ENCODE results near the gene GCSH.

The GCSH gene

GRCh38 chr16:81095953-81096714 is at the start of gene GCSH:
Gene GCSH, minus strand, starts transcription at chr16:81096395. Its CDS starts 117 bp downstream, at chr16:81096278.
- H3K36me3 ChIP-seq (ENCODE audit: control insufficient read depth, insufficient read depth, low read length): peaks cover 10% of the 10 kb centered on the region; the same call in 1 of the 2 replicates
- no peaks in the 10 kb centered on the region for H3K27me3 ChIP-seq (ENCODE audit: control insufficient read depth, insufficient read depth, low read length)
- H3K9ac ChIP-seq (ENCODE audit: low read depth, low read length): peak within 1 kb of the TSS; percentile 87
- H3K4me3 ChIP-seq (ENCODE audit: low read depth, low read length): peak within 1 kb of the TSS; percentile 95
- H3K4me1 ChIP-seq (ENCODE audit: control insufficient read depth, insufficient read depth, low read length): no peaks in the 10 kb centered on the region
- peak within 1 kb of the TSS; percentile 84 for H3K27ac ChIP-seq (ENCODE audit: low read depth, low read length)
- H3K9me3 ChIP-seq (ENCODE audit: control insufficient read depth, insufficient read depth, low read length): no peaks in the 10 kb centered on the region

GRCh38 chr16:81143921-81144471 is 47.8 kb upstream of the GCSH start:
- H3K9ac ChIP-seq (ENCODE audit: low read depth, low read length): no peak overlapping the region
- H3K4me1 ChIP-seq (ENCODE audit: control insufficient read depth, insufficient read depth, low read length): 0 out of 2 replicates have a peak, but pooled peaks cover 4% of the 10 kb centered on the region
- H3K27ac ChIP-seq (ENCODE audit: low read depth, low read length): no peak overlapping the region
- no peaks in the 10 kb centered on the region for H3K9me3 ChIP-seq (ENCODE audit: control insufficient read depth, insufficient read depth, low read length)
- no peak overlapping the region for H3K4me3 ChIP-seq (ENCODE audit: low read depth, low read length)
- H3K36me3 ChIP-seq (ENCODE audit: control insufficient read depth, insufficient read depth, low read length): no peaks in the 10 kb centered on the region
- no peaks in the 10 kb centered on the region for H3K27me3 ChIP-seq (ENCODE audit: control insufficient read depth, insufficient read depth, low read length)

GRCh38 chr16:81142864-81143263 is 46.7 kb upstream of the GCSH start:
- Histone ChIP-seq H3K4me3 (ENCODE audit: low read depth, low read length) (no peak overlapping the region), H3K4me1 (ENCODE audit: control insufficient read depth, insufficient read depth, low read length) (0 out of 2 replicates have a peak, but pooled peaks cover 4% of the 10 kb centered on the region), H3K9ac (ENCODE audit: low read depth, low read length) (no peak overlapping the region), H3K9me3 (ENCODE audit: control insufficient read depth, insufficient read depth, low read length) (no peaks in the 10 kb centered on the region), H3K36me3 (ENCODE audit: control insufficient read depth, insufficient read depth, low read length) (no peaks in the 10 kb centered on the region), H3K27me3 (ENCODE audit: control insufficient read depth, insufficient read depth, low read length) (no peaks in the 10 kb centered on the region), H3K27ac (ENCODE audit: low read depth, low read length) (no peak overlapping the region)

GRCh38 chr16:81140930-81141780 is 45.0 kb upstream of the GCSH start:
- Histone ChIP-seq H3K4me1 (ENCODE audit: control insufficient read depth, insufficient read depth, low read length) (0 out of 2 replicates have a peak, but pooled peaks cover 4% of the 10 kb centered on the region), H3K27me3 (ENCODE audit: control insufficient read depth, insufficient read depth, low read length) (no peaks in the 10 kb centered on the region), H3K9ac (ENCODE audit: low read depth, low read length) (peak overlapping the region; percentile 49; the same call in 1 of the 2 replicates), H3K27ac (ENCODE audit: low read depth, low read length) (peak overlapping the region; percentile 36), H3K9me3 (ENCODE audit: control insufficient read depth, insufficient read depth, low read length) (no peaks in the 10 kb centered on the region), H3K4me3 (ENCODE audit: low read depth, low read length) (no peak overlapping the region), H3K36me3 (ENCODE audit: control insufficient read depth, insufficient read depth, low read length) (no peaks in the 10 kb centered on the region)

DNA sequence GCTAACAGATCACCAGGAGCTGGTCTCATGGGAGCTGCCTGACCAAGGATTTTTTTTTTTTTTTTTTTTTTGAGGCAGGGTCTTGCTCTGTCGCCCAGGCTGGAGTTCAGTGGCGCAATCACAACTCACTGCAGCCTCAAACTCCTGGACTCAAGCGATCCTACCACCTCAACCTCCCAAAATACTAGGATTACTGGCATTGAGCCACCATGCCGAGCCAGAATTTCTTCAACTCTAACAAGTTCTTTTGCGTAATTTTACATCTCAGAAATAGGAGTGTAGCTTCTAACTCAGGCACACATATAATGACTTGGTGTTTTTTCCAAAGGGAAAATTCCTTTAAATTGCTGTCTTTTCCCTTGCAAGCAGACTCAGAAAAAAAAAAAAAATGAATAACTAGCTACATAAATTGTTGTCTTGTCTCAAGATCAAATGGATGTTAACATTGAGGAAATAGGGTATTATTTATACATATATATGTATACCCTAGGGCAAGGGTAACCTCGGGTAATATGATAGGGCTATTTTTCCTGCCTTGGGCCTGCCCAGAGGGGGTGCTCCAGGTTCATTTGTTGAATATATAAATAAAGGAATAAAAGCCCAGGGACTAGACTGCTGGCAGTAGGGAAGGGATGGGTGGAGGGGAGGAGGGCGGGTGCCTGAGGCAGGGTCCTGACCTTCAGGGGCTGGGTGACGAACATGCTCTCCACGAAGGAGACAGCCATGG is 42.8 kb upstream of the GCSH start:
- Histone ChIP-seq H3K9ac (ENCODE audit: low read depth, low read length) (no peak overlapping the region), H3K27ac (ENCODE audit: low read depth, low read length) (no peak overlapping the region), H3K27me3 (ENCODE audit: control insufficient read depth, insufficient read depth, low read length) (no peaks in the 10 kb centered on the region), H3K36me3 (ENCODE audit: control insufficient read depth, insufficient read depth, low read length) (no peaks in the 10 kb centered on the region), H3K4me1 (ENCODE audit: control insufficient read depth, insufficient read depth, low read length) (0 out of 2 replicates have a peak, but pooled peaks cover 4% of the 10 kb centered on the region), H3K9me3 (ENCODE audit: control insufficient read depth, insufficient read depth, low read length) (no peaks in the 10 kb centered on the region), H3K4me3 (ENCODE audit: low read depth, low read length) (no peak overlapping the region)

- H3K27me3 ChIP-seq (ENCODE audit: control insufficient read depth, insufficient read depth, low read length): no peaks in the 10 kb centered on the region
- no peaks in the 10 kb centered on the region for H3K36me3 ChIP-seq (ENCODE audit: control insufficient read depth, insufficient read depth, low read length)
- H3K9ac ChIP-seq (ENCODE audit: low read depth, low read length): no peak overlapping the region
Observed at GRCh38 chr16:81137754-81138153, 41.6 kb upstream of the GCSH start.

DNA sequence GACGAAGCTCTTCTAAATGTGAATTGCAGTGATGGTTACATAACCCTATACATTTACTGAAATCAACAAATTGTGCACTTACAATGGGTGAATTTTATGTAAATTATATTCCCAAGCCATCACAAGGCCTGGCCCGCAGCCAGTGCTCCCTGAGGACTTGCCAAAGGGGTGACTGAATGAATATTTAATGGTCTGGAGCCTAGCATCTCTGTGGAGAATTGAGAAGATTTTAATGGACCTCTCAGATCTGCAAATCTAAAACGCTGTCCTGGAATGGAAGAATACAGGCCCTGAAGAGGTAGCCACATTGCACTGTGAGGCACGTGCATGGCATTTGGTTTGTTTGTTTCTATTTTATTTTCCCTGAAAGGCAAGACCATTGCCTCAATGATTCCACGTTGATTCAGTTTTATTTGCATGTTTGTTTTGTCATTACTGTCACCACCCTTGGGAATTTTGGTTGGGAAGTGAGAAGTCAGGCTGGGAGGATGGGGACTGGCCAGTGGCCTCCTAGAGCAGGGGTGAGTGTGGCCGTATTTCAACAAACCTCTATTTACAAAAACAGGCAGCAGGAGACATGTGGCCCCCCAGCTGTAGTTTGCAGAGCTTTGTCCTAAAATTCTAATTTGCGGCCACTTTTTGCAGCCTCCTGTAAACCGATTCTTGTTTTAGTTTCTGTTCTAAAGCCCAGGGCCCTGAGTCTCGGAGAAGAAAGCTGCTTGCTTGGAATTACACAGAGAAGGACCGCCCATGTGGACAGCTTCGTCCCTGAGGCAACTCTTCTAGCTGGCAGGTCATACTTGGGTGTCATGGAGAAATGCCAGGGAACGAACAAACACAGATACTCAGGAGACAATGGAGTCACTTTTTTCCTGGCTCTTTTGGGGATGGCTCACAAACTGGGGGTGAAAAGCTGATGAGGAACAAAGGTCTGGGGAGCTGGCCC is 40.5 kb upstream of the GCSH start:
- no peaks in the 10 kb centered on the region for H3K36me3 ChIP-seq (ENCODE audit: control insufficient read depth, insufficient read depth, low read length)
- H3K9me3 ChIP-seq (ENCODE audit: control insufficient read depth, insufficient read depth, low read length): no peaks in the 10 kb centered on the region
- no peak overlapping the region for H3K27ac ChIP-seq (ENCODE audit: low read depth, low read length)
- H3K27me3 ChIP-seq (ENCODE audit: control insufficient read depth, insufficient read depth, low read length): no peaks in the 10 kb centered on the region
- no peak overlapping the region for H3K4me3 ChIP-seq (ENCODE audit: low read depth, low read length)
- H3K4me1 ChIP-seq (ENCODE audit: control insufficient read depth, insufficient read depth, low read length): no peaks in the 10 kb centered on the region
- no peak overlapping the region for H3K9ac ChIP-seq (ENCODE audit: low read depth, low read length)

More at GRCh38 chr16:81137754-81138153, 41.6 kb upstream of the GCSH start:
- H3K4me1 ChIP-seq (ENCODE audit: control insufficient read depth, insufficient read depth, low read length): no peaks in the 10 kb centered on the region
- H3K4me3 ChIP-seq (ENCODE audit: low read depth, low read length): no peak overlapping the region
- no peaks in the 10 kb centered on the region for H3K9me3 ChIP-seq (ENCODE audit: control insufficient read depth, insufficient read depth, low read length)
- H3K27ac ChIP-seq (ENCODE audit: low read depth, low read length): no peak overlapping the region

DNA sequence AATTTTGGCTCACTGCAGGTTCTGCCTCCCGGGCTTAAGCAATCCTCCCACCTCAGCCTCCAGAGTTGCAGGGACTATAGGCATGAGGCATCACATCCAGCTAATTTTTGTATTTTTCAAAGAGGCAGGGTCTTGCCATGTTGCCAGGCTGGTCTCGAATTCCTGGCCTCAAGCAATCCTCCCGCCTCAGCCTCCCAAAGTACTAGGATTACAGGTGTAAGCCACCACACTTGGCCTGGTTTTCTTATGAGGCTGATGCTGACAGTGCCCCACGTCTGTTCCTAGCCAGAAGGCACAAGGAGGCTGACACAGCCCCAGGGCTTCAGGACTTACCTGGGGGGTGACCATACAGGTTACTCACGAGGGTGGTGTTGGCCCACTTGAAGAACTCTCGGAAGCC is 33.9 kb upstream of the GCSH start:
- H3K36me3 ChIP-seq (ENCODE audit: control insufficient read depth, insufficient read depth, low read length): no peaks in the 10 kb centered on the region
- no peaks in the 10 kb centered on the region for H3K27me3 ChIP-seq (ENCODE audit: control insufficient read depth, insufficient read depth, low read length)
- no peaks in the 10 kb centered on the region for H3K4me1 ChIP-seq (ENCODE audit: control insufficient read depth, insufficient read depth, low read length)
- no peak overlapping the region for H3K4me3 ChIP-seq (ENCODE audit: low read depth, low read length)
- H3K27ac ChIP-seq (ENCODE audit: low read depth, low read length): no peak overlapping the region
- H3K9ac ChIP-seq (ENCODE audit: low read depth, low read length): no peak overlapping the region
- no peaks in the 10 kb centered on the region for H3K9me3 ChIP-seq (ENCODE audit: control insufficient read depth, insufficient read depth, low read length)

- Histone ChIP-seq H3K4me1 (ENCODE audit: control insufficient read depth, insufficient read depth, low read length) (no peaks in the 10 kb centered on the region), H3K9ac (ENCODE audit: low read depth, low read length) (no peak overlapping the region), H3K4me3 (ENCODE audit: low read depth, low read length) (no peak overlapping the region), H3K27me3 (ENCODE audit: control insufficient read depth, insufficient read depth, low read length) (no peaks in the 10 kb centered on the region), H3K9me3 (ENCODE audit: control insufficient read depth, insufficient read depth, low read length) (no peaks in the 10 kb centered on the region), H3K36me3 (ENCODE audit: control insufficient read depth, insufficient read depth, low read length) (no peaks in the 10 kb centered on the region), H3K27ac (ENCODE audit: low read depth, low read length) (no peak overlapping the region)
Observed at GRCh38 chr16:81128726-81129524, 32.7 kb upstream of the GCSH start.

Measured in HUES48 (cell line).